Brain pericyte (primary cell): ENCODE results near the gene DOCK10.
A peak's percentile ranks its signal among the peaks of the same experiment; 100 is the strongest.
"Not testable (repeated sequence)": the region's sequence is repeated elsewhere in the genome, so short reads cannot be mapped to it uniquely, and the experiment has no call there.

Experiments used
- DNase-seq: peaks from one replicate; pipeline ENCODE4 v3.0.0-alpha.2; 2012; ENCODE audit warnings: low read depth, low spot score

DOCK10 gene

GRCh38 chr2:225041851-225042799, at the start of gene DOCK10:
Gene DOCK10 (minus strand): TSS chr2:225042468. CDS start chr2:225042374, 94 bp downstream.
- DNase-seq = peak; percentile 8

- DNase-seq = no peak
Measured at GRCh38 chr2:225091336-225091735, 49.1 kb upstream of the DOCK10 start.

GRCh38 chr2:225090746-225091145, 48.5 kb upstream of the DOCK10 start:
- DNase-seq = no peak

GRCh38 chr2:225086915-225087314, 44.6 kb upstream of the DOCK10 start:
- DNase-seq = no peak

- DNase-seq = no peak
Measured at GRCh38 chr2:225086439-225086838, 44.2 kb upstream of the DOCK10 start.

GRCh38 chr2:225083276-225083675, 41.0 kb upstream of the DOCK10 start:
- DNase-seq = no peak

- DNase-seq = no peak
Measured at GRCh38 chr2:225076125-225076524, 33.9 kb upstream of the DOCK10 start.

- no peak for DNase-seq
Measured at GRCh38 chr2:225074919-225075681, 32.8 kb upstream of the DOCK10 start.

GRCh38 chr2:225074366-225074765, 32.1 kb upstream of the DOCK10 start:
- DNase-seq = peak; percentile 27

- DNase-seq = no peak
Measured at GRCh38 chr2:225073198-225073597, 30.9 kb upstream of the DOCK10 start.

GRCh38 chr2:225072444-225072843, 30.2 kb upstream of the DOCK10 start:
- no peak for DNase-seq

- DNase-seq = no peak
Measured at GRCh38 chr2:225070811-225071210, 28.5 kb upstream of the DOCK10 start.

- no peak for DNase-seq
Measured at GRCh38 chr2:225069966-225070365, 27.7 kb upstream of the DOCK10 start.

- DNase-seq = no peak
Measured at GRCh38 chr2:225069477-225069876, 27.2 kb upstream of the DOCK10 start.

GRCh38 chr2:225065882-225066281, 23.6 kb upstream of the DOCK10 start:
- DNase-seq = no peak

- DNase-seq = no peak
Measured at GRCh38 chr2:225064928-225065327, 22.7 kb upstream of the DOCK10 start.

- DNase-seq = no peak
Measured at GRCh38 chr2:225064362-225064761, 22.1 kb upstream of the DOCK10 start.

GRCh38 chr2:225056330-225057073, 14.2 kb upstream of the DOCK10 start:
- DNase-seq = no peak

- no peak for DNase-seq
Measured at GRCh38 chr2:225055714-225056113, 13.4 kb upstream of the DOCK10 start.

- DNase-seq = no peak
Measured at GRCh38 chr2:225052703-225053102, 10.4 kb upstream of the DOCK10 start.

- DNase-seq = not testable (repeated sequence)
Measured at GRCh38 chr2:225047502-225047901, 5.2 kb upstream of the DOCK10 start.

GRCh38 chr2:225042800-225043167, 516 bp upstream of the DOCK10 start:
- no peak for DNase-seq
